ENCODE results near the gene FARP1.
"Not testable (repeated sequence)": the region's sequence is repeated elsewhere in the genome, so short reads cannot be mapped to it uniquely, and the experiment has no call there.

Gene FARP1

DNA sequence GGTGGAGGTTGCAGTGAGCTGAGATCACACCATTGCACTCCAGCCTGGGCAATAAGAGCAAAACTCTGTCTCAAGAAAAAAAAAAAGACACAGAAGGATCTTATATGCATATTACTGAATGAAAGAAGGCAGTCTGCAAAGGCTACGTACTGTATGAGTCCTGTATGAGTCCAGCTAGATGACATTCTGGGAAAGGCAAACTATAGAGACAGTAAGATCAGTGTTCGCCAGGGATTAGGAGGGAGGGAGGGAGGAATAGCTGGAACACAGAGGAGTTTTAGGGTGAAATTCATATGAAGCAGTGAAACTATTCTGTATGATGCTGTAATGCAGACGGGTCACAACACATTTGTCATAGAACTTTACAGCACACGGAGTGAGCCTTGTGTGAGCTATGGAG lies 200.1 kb downstream of the FARP1 start:
- no peak for DNase-seq

DNA sequence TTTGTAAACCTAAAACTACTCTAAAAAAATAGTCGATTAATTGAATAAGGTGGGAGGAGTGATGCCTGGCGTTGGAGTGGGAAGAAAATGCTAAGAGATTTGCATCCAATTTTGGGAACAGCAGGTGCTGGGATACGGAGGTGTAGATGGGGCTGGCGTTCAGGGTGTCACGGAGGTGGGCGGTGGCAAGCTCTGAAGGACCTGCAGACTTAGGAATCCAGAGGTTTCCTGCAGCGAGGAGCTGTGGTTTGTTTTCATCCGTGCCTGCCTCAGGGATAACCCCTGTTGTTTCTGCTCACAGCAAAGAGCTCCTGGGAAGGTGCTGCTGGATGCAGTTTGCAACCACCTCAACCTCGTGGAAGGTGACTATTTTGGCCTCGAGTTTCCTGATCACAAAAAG lies 200.6 kb downstream of the FARP1 start:
- DNase-seq: no peak

GRCh38 chr13:98344392-98344791 lies 201.5 kb downstream of the FARP1 start:
- no peak for DNase-seq

GRCh38 chr13:98345107-98345935 lies 202.4 kb downstream of the FARP1 start:
- DNase-seq: peak; percentile 4

GRCh38 chr13:98346904-98347636 lies 204.2 kb downstream of the FARP1 start:
- DNase-seq: no peak

GRCh38 chr13:98347756-98348155 lies 204.9 kb downstream of the FARP1 start:
- DNase-seq: no peak

DNA sequence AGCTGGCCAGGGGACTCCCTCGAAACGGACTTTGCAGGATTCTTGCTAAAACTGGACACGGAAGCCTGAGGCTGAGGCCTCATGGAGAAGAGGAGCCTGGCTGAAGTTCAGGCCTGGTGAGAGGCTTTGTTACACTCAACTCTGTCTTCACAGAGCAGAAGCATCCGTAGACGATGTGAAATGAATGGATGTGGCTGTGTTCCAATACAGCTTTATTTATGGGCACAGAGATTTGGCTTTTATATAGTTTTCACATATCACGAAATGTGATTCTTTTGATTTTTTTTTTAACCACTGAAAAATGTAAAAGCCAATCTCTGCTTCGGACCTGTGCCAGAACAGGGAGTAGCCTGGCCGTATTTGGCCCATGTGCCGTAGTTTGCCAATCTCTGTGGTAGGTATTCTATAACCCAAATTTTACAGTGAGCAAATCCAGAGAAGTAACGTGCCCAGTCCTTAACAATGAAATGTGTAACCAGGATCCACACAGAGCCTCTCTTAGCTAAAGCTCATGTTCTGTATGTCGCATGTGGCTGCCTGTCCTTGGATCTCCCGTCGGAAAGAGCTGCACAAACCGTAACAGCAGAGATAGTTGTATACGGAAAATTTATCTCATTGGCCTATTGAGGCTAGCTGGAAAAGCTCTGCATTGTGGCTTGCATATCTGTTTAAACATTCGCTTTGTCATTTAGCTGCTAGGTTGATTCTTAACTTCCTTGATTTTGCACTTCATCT lies 205.7 kb downstream of the FARP1 start:
- DNase-seq: no peak

DNA sequence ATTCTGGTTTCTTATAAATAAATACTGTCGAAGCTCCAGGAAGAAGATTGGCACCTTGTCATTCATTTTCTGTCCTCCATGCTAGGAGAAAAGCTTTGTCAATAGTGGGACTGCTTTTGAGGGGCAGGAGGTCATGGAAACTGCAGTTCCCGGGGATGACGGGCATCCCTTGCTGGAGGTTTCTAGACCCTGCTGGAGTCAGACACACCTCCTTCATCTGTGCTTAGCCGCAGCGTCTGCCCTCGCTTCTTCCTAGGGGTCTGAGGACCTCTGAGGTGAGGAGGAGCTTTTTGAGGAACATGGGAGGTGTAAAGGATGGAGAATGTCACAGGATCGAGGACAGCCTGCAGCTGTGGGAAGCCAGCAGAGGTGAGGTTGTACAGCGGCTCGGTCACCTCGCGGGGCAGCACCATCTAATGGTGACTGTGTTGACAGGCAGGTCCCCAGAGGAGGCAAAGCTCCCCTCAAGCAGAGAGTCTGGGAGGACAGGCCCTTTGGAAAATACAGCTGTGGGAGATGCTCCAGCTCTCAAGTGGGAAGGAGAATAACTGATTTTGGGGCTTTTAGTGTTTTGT lies 206.9 kb downstream of the FARP1 start:
- DNase-seq: no peak

- DNase-seq: no peak
These were observed 207.9 kb downstream of the FARP1 start for GRCh38 chr13:98350746-98351330.

DNA sequence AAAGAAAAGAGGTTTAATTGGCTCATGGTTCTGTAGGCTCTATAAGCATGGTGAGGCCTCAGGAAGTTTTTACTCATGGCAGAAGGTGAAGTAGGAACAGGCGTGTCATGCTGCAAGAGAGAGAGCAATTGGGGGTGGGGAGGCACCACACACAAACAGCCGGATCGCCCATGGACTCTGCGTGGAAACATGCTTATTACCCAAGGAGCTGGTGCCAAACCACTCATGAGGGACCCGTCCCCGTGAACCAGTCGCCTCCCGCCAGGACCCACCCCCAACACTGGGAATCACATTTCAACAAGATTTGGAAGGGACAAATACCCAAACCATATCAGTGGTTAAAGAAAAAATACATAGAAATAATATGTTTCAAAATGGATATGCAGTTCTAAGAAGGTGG lies 208.7 kb downstream of the FARP1 start:
- no peak for DNase-seq

DNA sequence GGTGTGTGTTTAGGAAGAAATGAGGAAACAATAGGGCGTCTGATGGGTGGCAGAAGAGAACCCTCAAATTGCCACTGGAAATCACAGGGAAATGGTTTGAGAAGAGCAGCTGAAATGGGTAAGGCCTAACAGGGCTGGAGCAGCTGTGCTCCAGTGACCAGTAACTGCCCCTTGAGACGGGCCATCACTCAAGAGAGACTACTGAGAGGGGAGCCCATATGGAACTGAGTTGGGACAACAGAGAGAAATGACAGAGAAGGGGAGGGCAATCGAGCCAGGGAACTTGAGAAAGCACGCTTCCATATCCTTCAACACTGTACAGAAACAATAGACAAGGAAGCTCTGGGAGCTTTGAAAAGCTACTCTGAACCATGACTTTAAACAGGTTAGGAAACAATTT lies 209.3 kb downstream of the FARP1 start:
- no peak for DNase-seq

DNA sequence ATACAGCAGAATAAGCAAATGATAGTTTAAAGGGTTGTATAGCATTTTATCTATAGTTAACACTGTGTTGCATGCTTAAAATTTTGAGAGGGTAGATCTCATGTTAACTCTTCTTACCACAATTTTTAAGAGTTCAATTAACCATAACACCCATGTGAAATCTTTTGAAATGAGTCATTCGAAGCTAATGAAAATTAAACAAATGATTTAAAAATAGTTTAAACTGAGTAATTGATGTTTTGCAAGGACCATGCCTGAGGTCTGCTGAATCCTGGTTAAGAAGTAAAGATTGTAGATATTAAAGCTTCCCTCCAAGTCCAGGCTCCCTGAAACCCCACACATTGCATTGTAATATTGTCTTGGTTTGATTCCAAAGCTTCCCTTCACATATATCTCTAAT lies 210.9 kb downstream of the FARP1 start:
- DNase-seq: no peak

DNA sequence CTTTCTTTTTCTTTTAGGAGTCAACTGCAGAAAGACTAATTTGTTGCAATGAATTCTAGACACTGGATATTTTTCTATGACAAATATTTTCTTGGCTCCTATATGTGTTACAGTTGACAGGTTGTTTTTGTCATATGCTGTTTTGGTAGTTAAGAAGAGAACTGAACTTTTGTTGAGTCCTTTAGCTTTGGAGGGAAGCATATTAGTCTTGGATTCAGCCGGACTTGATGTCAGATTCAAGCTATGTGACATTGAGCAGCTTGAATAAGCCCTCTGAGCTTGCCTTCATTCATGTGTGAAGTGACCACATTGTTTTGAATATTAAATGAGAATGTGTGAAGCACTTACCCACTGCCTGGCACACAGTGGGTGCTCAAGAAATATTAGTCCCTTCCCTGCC lies 216.0 kb downstream of the FARP1 start:
- DNase-seq: no peak

DNA sequence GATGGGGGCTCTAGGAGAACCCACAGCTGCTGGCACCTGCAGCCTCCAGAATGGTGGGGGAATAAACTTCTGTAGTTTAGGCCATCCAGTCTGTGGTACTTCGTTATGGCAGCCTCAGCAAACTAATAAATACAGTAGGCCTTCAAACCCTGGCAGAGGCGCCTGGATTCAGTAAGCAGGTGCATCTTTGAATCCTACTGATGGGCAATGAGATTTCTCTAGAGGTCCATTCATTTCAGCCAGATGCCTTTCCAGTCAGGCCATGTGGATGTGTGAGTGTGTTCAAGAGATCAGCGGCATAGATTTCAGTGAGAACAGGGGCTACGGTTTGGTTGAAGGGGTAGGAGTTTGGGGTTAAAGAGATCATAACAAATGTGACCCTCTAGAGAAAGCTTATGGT lies 217.7 kb downstream of the FARP1 start:
- no peak for DNase-seq

GRCh38 chr13:98363326-98363725 lies 220.4 kb downstream of the FARP1 start:
- no peak for DNase-seq

DNA sequence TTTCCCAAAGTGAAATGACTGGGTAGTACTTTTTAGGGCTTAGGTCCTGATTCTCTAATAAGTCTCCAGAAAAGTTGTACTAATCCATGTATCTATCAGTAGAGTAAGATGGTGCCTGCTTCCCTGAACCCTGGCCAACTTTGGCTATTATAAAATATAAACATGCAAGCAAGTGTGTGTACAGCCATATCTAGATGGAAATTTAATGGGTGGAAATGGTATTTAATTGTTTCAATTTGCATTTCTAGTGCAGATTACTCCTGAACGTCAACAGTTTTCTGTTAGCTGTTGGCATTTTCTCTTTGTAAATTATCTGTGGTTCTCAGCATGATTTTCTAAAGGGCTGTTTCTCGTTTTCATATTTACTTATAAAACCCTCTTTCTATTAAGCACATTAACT lies 221.3 kb downstream of the FARP1 start:
- DNase-seq: no peak

- no peak for DNase-seq
These were observed 221.8 kb downstream of the FARP1 start for GRCh38 chr13:98364647-98365046.

DNA sequence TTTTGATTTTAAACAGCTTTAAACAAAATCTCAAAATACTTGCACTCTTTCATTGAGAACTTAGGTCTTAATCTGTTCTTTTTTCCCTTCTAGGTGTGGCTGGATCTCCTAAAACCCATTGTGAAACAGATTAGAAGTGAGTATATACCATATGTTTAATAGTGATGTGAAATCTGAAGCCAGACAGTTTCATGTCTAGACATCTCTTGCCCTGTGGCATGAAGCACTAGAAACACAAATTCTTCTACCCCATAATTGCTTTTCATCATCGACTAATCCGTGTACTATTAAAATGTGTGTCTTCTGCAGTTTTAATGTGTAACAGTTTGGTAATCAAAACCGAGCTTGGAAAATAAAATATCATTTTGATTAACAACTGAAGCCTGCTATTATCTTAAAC lies 222.4 kb downstream of the FARP1 start:
- no peak for DNase-seq

DNA sequence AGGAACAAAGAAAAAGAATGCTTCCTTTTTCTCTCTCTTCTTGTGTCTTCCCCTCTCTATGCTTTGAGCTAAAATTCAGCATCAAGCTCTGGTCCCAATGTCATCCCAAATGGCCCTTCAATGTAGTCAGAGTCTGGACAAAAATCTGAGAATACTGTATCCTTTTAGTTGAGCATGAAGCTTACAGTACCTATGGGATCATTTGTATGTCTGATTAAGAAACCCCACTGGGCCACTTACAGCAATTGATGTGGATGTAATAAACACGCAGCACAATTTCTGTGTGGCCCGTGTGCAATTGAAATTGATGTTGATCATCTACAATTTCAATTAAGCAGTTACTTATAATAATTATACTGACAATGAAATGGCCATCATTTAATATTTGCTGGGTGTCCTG lies 223.1 kb downstream of the FARP1 start:
- DNase-seq: no peak

DNA sequence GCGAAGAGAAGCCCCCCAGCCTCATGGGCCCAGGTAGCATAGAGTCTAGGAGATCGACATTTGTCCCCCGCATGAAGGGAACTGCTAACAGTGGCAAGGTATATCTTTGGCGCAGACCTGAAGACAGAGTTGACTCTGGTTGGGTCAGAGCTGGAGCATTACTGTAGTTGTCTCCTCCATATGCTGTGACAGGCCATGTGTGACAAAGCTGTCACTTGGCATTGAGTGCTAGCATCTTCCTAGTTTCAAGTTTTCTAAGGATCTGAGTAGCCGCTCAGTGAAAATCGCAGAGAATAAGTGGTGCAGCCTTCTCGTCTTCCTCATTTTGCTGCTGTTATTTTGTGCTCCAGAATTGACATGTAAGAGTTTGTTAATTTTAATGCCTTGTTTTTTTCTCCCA lies 223.5 kb downstream of the FARP1 start:
- DNase-seq: no peak

- no peak for DNase-seq
These were observed 224.1 kb downstream of the FARP1 start for GRCh38 chr13:98366959-98367358.

GRCh38 chr13:98368019-98368418 lies 225.1 kb downstream of the FARP1 start:
- no peak for DNase-seq

GRCh38 chr13:98369520-98369919 lies 226.6 kb downstream of the FARP1 start:
- not testable (repeated sequence) for DNase-seq

Data from stimulated activated CD4-positive, alpha-beta T cell treated with anti-CD3 and anti-CD28 coated beads, Interleukin-12 subunit alpha, Interleukin-12 subunit beta, amount 100 ng/mL, for 4 hours (primary cell).